ENCODE measurements around the gene KLKB1. TPM values are rescaled to one million over a fixed set of nuclear protein-coding genes. Genes with fewer than 3 reads are reported as not detected.
A peak's percentile ranks its signal among the peaks of the same experiment; 100 is the strongest.
"Not testable (repeated sequence)": the region's sequence is repeated elsewhere in the genome, so short reads cannot be mapped to it uniquely, and the experiment has no call there.

Gene KLKB1
- total and polyA plus RNA-seq, 3 experiments from 2014 or later: 0.20 to 0.22 TPM; not detected in 1

- Mint-ChIP-seq H3K9me3 (peaks cover 8 to 33% (median 30%) of the 10 kb centered on the region in 5 donors), H3K4me1 (no peaks in the 10 kb centered on the region), H3K4me3 (no peak overlapping the region), H3K27ac (no peak overlapping the region), H3K27me3 (peaks cover 6 to 9% of the 10 kb centered on the region in 2 donors), H3K36me3 (peaks cover 6 to 37% (median 25%) of the 10 kb centered on the region in 3 donors)
- ChIA-PET CTCF (no interaction called here), POLR2A (no interaction called here)
- no peak overlapping the region for H3K27ac ChIP-seq (ENCODE audit: low read depth, low read length)
- peaks cover 4% of the 10 kb centered on the region for H3K9me3 ChIP-seq (ENCODE audit: low read length)
- no peaks in the 10 kb centered on the region for H3K4me1 ChIP-seq (ENCODE audit: insufficient read depth, low read length)
- H3K36me3 ChIP-seq (ENCODE audit: insufficient read depth, low read length): no peaks in the 10 kb centered on the region
- H3K4me3 ChIP-seq (ENCODE audit: low read length): no peak overlapping the region
- H3K27me3 ChIP-seq (ENCODE audit: insufficient read depth, low read length, poor library complexity, severe bottlenecking): no peaks in the 10 kb centered on the region
- DNase-seq: no peak
Observed at GRCh38 chr4:186227744-186228513, 622 bp downstream of the KLKB1 start.

- Histone ChIP-seq H3K4me3 (ENCODE audit: low read length) (no peak overlapping the region), H3K27ac (ENCODE audit: low read depth, low read length) (no peak overlapping the region), H3K9me3 (ENCODE audit: low read length) (peaks cover 4% of the 10 kb centered on the region), H3K4me1 (ENCODE audit: insufficient read depth, low read length) (no peaks in the 10 kb centered on the region), H3K27me3 (ENCODE audit: insufficient read depth, low read length, poor library complexity, severe bottlenecking) (no peaks in the 10 kb centered on the region), H3K36me3 (ENCODE audit: insufficient read depth, low read length) (no peaks in the 10 kb centered on the region)
- Mint-ChIP-seq H3K9me3 (peaks cover 8 to 27% (median 25%) of the 10 kb centered on the region in 5 donors), H3K36me3 (peaks cover 2 to 31% (median 19%) of the 10 kb centered on the region in 3 donors), H3K4me3 (no peak overlapping the region), H3K4me1 (no peaks in the 10 kb centered on the region), H3K27me3 (peaks cover 3 to 6% of the 10 kb centered on the region in 2 donors), H3K27ac (no peak overlapping the region)
- no peak for DNase-seq
- ChIA-PET CTCF (no interaction called here), POLR2A (interaction anchor here (0.8 kb wide), 1 partner anchor 18 kb away, joined by 3 read pairs; no protein-coding TSS in a partner anchor)
Observed at GRCh38 chr4:186228514-186228894, 1.2 kb downstream of the KLKB1 start.

- Mint-ChIP-seq H3K36me3 (peaks cover 0 to 11% (median 0%) of the 10 kb centered on the region in 3 donors), H3K4me1 (no peaks in the 10 kb centered on the region), H3K9me3 (no peaks in the 10 kb centered on the region), H3K27ac (no peak overlapping the region), H3K4me3 (no peak overlapping the region), H3K27me3 (no peaks in the 10 kb centered on the region)
- CTCF ChIA-PET: no interaction called here
- DNase-seq: no peak
- POLR2A ChIA-PET: no interaction called here
- no peaks in the 10 kb centered on the region for H3K36me3 ChIP-seq (ENCODE audit: insufficient read depth, low read length)
- H3K4me3 ChIP-seq (ENCODE audit: low read length): no peak overlapping the region
- H3K4me1 ChIP-seq (ENCODE audit: insufficient read depth, low read length): no peaks in the 10 kb centered on the region
- no peak overlapping the region for H3K27ac ChIP-seq (ENCODE audit: low read depth, low read length)
- H3K27me3 ChIP-seq (ENCODE audit: insufficient read depth, low read length, poor library complexity, severe bottlenecking): no peaks in the 10 kb centered on the region
- H3K9me3 ChIP-seq (ENCODE audit: low read length): no peaks in the 10 kb centered on the region
Observed at GRCh38 chr4:186234367-186234766, 7.1 kb downstream of the KLKB1 start.

- POLR2A ChIA-PET: no interaction called here
- no peaks in the 10 kb centered on the region for H3K9me3 Mint-ChIP-seq
Observed at GRCh38 chr4:186236126-186236525, 8.8 kb downstream of the KLKB1 start.

GRCh38 chr4:186240452-186240847, 13.1 kb downstream of the KLKB1 start:
- POLR2A ChIA-PET: no interaction called here
- Histone ChIP-seq H3K9me3 (ENCODE audit: low read length) (no peaks in the 10 kb centered on the region), H3K36me3 (ENCODE audit: insufficient read depth, low read length) (no peaks in the 10 kb centered on the region), H3K27me3 (ENCODE audit: insufficient read depth, low read length, poor library complexity, severe bottlenecking) (no peaks in the 10 kb centered on the region), H3K4me1 (ENCODE audit: insufficient read depth, low read length) (no peaks in the 10 kb centered on the region), H3K27ac (ENCODE audit: low read depth, low read length) (no peak overlapping the region), H3K4me3 (ENCODE audit: low read length) (no peak overlapping the region)
- Mint-ChIP-seq H3K4me3 (no peak overlapping the region), H3K9me3 (peaks cover 0 to 2% (median 0%) of the 10 kb centered on the region in 5 donors), H3K27me3 (no peaks in the 10 kb centered on the region), H3K27ac (no peak overlapping the region), H3K4me1 (no peaks in the 10 kb centered on the region), H3K36me3 (peaks cover 2 to 7% (median 2%) of the 10 kb centered on the region in 3 donors)
- CTCF ChIA-PET: no interaction called here
- no peak for DNase-seq

More at GRCh38 chr4:186236126-186236525, 8.8 kb downstream of the KLKB1 start:
- H3K27me3 ChIP-seq (ENCODE audit: insufficient read depth, low read length, poor library complexity, severe bottlenecking): no peaks in the 10 kb centered on the region
- no peaks in the 10 kb centered on the region for H3K9me3 ChIP-seq (ENCODE audit: low read length)
- CTCF ChIA-PET: no interaction called here
- no peak overlapping the region for H3K4me3 ChIP-seq (ENCODE audit: low read length)
- no peaks in the 10 kb centered on the region for H3K36me3 ChIP-seq (ENCODE audit: insufficient read depth, low read length)
- no peaks in the 10 kb centered on the region for H3K4me1 Mint-ChIP-seq
- no peaks in the 10 kb centered on the region for H3K27me3 Mint-ChIP-seq
- no peak for DNase-seq
- no peak overlapping the region for H3K27ac Mint-ChIP-seq
- H3K4me1 ChIP-seq (ENCODE audit: insufficient read depth, low read length): no peaks in the 10 kb centered on the region
- peaks cover 2 to 11% (median 7%) of the 10 kb centered on the region in 3 donors for H3K36me3 Mint-ChIP-seq
- H3K27ac ChIP-seq (ENCODE audit: low read depth, low read length): no peak overlapping the region
- no peak overlapping the region for H3K4me3 Mint-ChIP-seq

- Mint-ChIP-seq H3K36me3 (peaks cover 2 to 7% (median 2%) of the 10 kb centered on the region in 3 donors), H3K4me1 (no peaks in the 10 kb centered on the region), H3K9me3 (peaks cover 0 to 3% (median 2%) of the 10 kb centered on the region in 5 donors), H3K27ac (peak overlapping the region in 1 of 8 donors; percentile 49), H3K27me3 (no peaks in the 10 kb centered on the region), H3K4me3 (no peak overlapping the region)
- CTCF ChIA-PET: no interaction called here
- H3K4me3 ChIP-seq (ENCODE audit: low read length): no peak overlapping the region
- no peaks in the 10 kb centered on the region for H3K4me1 ChIP-seq (ENCODE audit: insufficient read depth, low read length)
- no peaks in the 10 kb centered on the region for H3K9me3 ChIP-seq (ENCODE audit: low read length)
- H3K36me3 ChIP-seq (ENCODE audit: insufficient read depth, low read length): no peaks in the 10 kb centered on the region
- no peaks in the 10 kb centered on the region for H3K27me3 ChIP-seq (ENCODE audit: insufficient read depth, low read length, poor library complexity, severe bottlenecking)
- POLR2A ChIA-PET: no interaction called here
- no peak for DNase-seq
- H3K27ac ChIP-seq (ENCODE audit: low read depth, low read length): no peak overlapping the region
Observed at GRCh38 chr4:186240848-186241491, 13.7 kb downstream of the KLKB1 start.

- H3K4me3 Mint-ChIP-seq: no peak overlapping the region
- Histone ChIP-seq H3K9me3 (ENCODE audit: low read length) (no peaks in the 10 kb centered on the region), H3K27ac (ENCODE audit: low read depth, low read length) (no peak overlapping the region), H3K4me1 (ENCODE audit: insufficient read depth, low read length) (no peaks in the 10 kb centered on the region), H3K36me3 (ENCODE audit: insufficient read depth, low read length) (no peaks in the 10 kb centered on the region), H3K4me3 (ENCODE audit: low read length) (no peak overlapping the region), H3K27me3 (ENCODE audit: insufficient read depth, low read length, poor library complexity, severe bottlenecking) (no peaks in the 10 kb centered on the region)
- no peaks in the 10 kb centered on the region for H3K27me3 Mint-ChIP-seq
- no peak for DNase-seq
- CTCF ChIA-PET: no interaction called here
- peak overlapping the region in 1 of 8 donors; percentile 49 for H3K27ac Mint-ChIP-seq
- POLR2A ChIA-PET: no interaction called here
- peaks cover 0 to 5% (median 3%) of the 10 kb centered on the region in 5 donors for H3K9me3 Mint-ChIP-seq
- peaks cover 2 to 7% (median 2%) of the 10 kb centered on the region in 3 donors for H3K36me3 Mint-ChIP-seq
- no peaks in the 10 kb centered on the region for H3K4me1 Mint-ChIP-seq
Observed at GRCh38 chr4:186241616-186242015, 14.3 kb downstream of the KLKB1 start.

GRCh38 chr4:186242031-186242430, 14.7 kb downstream of the KLKB1 start:
- H3K9me3 ChIP-seq (ENCODE audit: low read length); H3K4me1 Mint-ChIP-seq; H3K4me1 ChIP-seq (ENCODE audit: insufficient read depth, low read length); CTCF ChIA-PET; H3K27me3 ChIP-seq (ENCODE audit: insufficient read depth, low read length, poor library complexity, severe bottlenecking); H3K4me3 ChIP-seq (ENCODE audit: low read length); DNase-seq; H3K36me3 ChIP-seq (ENCODE audit: insufficient read depth, low read length); H3K4me3 Mint-ChIP-seq; H3K27ac ChIP-seq (ENCODE audit: low read depth, low read length); H3K27ac Mint-ChIP-seq; H3K27me3 Mint-ChIP-seq; H3K9me3 Mint-ChIP-seq; POLR2A ChIA-PET; H3K36me3 Mint-ChIP-seq: not testable (repeated sequence)

Measured in CD8-positive, alpha-beta memory T cell (primary cell).